Glutamatergic neuron (in vitro differentiated cells): Measurements from ENCODE around the gene P2RY2. TPM values are rescaled to one million over a fixed set of nuclear protein-coding genes. Genes with fewer than 3 reads are reported as not detected.

Source experiments
- DNase-seq: peaks from one replicate; pipeline ENCODE4 v3.0.0; 2022
- H3K27ac Mint-ChIP-seq: one replicate; pipeline ENCODE4 v1.8.0; 2020; ENCODE audit warnings: mild to moderate bottlenecking, mixed read lengths, inconsistent platforms; ENCODE audit not compliant: unreplicated experiment
- H3K27me3 Mint-ChIP-seq: one replicate; pipeline ENCODE4 v1.8.0; 2020; ENCODE audit warnings: mild to moderate bottlenecking, moderate library complexity, mixed read lengths, inconsistent platforms; ENCODE audit not compliant: unreplicated experiment
- H3K36me3 Mint-ChIP-seq: one replicate; pipeline ENCODE4 v1.8.0; 2020; ENCODE audit warnings: mild to moderate bottlenecking, mixed read lengths, inconsistent platforms; ENCODE audit not compliant: unreplicated experiment
- H3K4me1 Mint-ChIP-seq: one replicate; pipeline ENCODE4 v1.8.0; 2020; ENCODE audit warnings: mild to moderate bottlenecking, low read depth, mixed read lengths, inconsistent platforms; ENCODE audit not compliant: unreplicated experiment
- H3K4me3 Mint-ChIP-seq: one replicate; pipeline ENCODE4 v1.8.0; 2020; ENCODE audit warnings: mild to moderate bottlenecking, mixed read lengths, inconsistent platforms; ENCODE audit not compliant: unreplicated experiment
- H3K9me3 Mint-ChIP-seq: one replicate; pipeline ENCODE4 v1.8.0; 2020; ENCODE audit warnings: mild to moderate bottlenecking, moderate library complexity, mixed read lengths, inconsistent platforms; ENCODE audit not compliant: unreplicated experiment
- total RNA-seq: library from RNA; stranded (reverse); fragmentation: NEBNext Ultra II Directional; extraction: Animal tissue kit (Norgen Biotek cat#: 25700); gene quantifications from one replicate; pipeline ENCODE4 v1.2.1, GENCODE V29; 2021; ENCODE audit not compliant: unreplicated experiment
- TF ChIP-seq, protein P1 (sequence below): fragments of 200-600 bp; sonication (generic); IDR thresholded peaks from one replicate; pipeline ENCODE4 v1.5.0; 2021; ENCODE audit not compliant: partially characterized antibody, unreplicated experiment

The P2RY2 gene
- total RNA-seq, 1 donor from 2014 or later, result 0.69 TPM

DNA sequence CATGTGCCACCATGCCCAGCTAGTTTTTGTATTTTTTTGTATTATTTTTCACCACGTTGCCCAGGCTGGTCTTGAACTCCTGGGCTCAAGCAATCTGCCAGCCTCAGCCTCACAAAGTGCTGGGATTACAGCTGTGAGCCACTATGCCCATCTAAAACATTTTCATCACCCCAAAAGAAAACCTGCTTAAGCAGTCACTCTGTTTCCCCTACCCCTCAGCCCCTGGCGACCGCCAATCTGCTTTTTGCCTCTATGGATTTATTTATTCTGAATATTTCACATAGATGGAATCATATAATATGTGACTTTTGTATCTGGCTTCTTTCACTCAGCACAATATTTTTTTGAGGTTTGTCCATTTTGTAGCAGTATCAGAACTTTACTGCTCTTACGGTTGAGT, 18.6 kb upstream of the P2RY2 start:
- Mint-ChIP-seq H3K27ac (no peak overlapping the region), H3K4me1 (peaks cover 18% of the 10 kb centered on the region), H3K36me3 (no peaks in the 10 kb centered on the region), H3K9me3 (peaks cover 8% of the 10 kb centered on the region), H3K4me3 (no peak overlapping the region), H3K27me3 (peaks cover 5% of the 10 kb centered on the region)
- TF ChIP-seq, protein P1, sequence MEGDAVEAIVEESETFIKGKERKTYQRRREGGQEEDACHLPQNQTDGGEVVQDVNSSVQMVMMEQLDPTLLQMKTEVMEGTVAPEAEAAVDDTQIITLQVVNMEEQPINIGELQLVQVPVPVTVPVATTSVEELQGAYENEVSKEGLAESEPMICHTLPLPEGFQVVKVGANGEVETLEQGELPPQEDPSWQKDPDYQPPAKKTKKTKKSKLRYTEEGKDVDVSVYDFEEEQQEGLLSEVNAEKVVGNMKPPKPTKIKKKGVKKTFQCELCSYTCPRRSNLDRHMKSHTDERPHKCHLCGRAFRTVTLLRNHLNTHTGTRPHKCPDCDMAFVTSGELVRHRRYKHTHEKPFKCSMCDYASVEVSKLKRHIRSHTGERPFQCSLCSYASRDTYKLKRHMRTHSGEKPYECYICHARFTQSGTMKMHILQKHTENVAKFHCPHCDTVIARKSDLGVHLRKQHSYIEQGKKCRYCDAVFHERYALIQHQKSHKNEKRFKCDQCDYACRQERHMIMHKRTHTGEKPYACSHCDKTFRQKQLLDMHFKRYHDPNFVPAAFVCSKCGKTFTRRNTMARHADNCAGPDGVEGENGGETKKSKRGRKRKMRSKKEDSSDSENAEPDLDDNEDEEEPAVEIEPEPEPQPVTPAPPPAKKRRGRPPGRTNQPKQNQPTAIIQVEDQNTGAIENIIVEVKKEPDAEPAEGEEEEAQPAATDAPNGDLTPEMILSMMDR, result no peak
- DNase-seq, result no peak

DNA sequence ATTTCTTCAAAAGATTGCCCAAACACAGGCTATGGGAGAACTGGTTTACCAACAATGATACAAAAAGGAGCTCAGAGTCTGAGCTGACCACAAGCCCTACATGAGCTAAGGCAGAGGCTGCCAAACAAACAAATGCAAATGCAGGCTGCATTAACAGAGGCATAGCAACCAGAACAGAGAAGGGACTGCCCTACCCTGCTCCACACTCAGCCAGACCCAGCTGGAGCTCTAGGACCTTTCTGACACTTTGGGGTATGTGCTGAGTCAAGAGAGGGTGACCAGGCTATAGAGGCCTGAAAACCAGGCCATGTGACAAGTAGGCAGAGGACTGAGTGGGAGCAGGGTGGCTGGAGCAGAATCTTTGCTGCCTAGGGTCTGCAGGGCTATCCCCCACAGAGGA, 17.8 kb upstream of the P2RY2 start:
- H3K4me3 Mint-ChIP-seq, result peak overlapping the region; percentile 19
- peak; percentile 5 for DNase-seq
- no peak overlapping the region for H3K27ac Mint-ChIP-seq
- peaks cover 8% of the 10 kb centered on the region for H3K9me3 Mint-ChIP-seq
- no peaks in the 10 kb centered on the region for H3K36me3 Mint-ChIP-seq
- peaks cover 23% of the 10 kb centered on the region for H3K4me1 Mint-ChIP-seq
- TF ChIP-seq, protein P1, result no peak
- H3K27me3 Mint-ChIP-seq, result peaks cover 5% of the 10 kb centered on the region

DNA sequence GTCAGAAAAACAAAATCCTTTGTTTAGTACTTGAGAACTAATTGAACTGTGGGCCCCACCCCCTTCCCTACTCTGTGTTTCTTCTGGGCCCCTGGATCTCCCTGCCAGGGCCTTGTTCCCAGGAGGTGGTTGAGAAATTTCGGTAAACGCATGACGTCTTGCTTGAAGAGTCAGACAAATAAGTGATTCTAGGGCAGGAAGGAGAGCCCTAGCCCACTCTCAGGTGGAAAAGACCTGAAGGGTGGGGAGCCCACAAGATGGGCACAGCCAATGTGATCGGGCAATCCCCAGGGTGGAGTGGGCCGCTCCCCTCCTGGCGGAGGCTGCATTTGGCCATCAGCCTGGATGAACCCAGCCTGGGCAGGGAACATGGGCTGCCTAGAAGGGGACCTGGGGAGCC, 16.8 kb upstream of the P2RY2 start:
- peaks cover 13% of the 10 kb centered on the region for H3K27me3 Mint-ChIP-seq
- no peaks in the 10 kb centered on the region for H3K36me3 Mint-ChIP-seq
- H3K9me3 Mint-ChIP-seq, result peaks cover 16% of the 10 kb centered on the region
- TF ChIP-seq, protein P1, result no peak
- H3K27ac Mint-ChIP-seq, result no peak overlapping the region
- DNase-seq, result peak; percentile 9
- no peak overlapping the region for H3K4me3 Mint-ChIP-seq
- H3K4me1 Mint-ChIP-seq, result peaks cover 33% of the 10 kb centered on the region

DNA sequence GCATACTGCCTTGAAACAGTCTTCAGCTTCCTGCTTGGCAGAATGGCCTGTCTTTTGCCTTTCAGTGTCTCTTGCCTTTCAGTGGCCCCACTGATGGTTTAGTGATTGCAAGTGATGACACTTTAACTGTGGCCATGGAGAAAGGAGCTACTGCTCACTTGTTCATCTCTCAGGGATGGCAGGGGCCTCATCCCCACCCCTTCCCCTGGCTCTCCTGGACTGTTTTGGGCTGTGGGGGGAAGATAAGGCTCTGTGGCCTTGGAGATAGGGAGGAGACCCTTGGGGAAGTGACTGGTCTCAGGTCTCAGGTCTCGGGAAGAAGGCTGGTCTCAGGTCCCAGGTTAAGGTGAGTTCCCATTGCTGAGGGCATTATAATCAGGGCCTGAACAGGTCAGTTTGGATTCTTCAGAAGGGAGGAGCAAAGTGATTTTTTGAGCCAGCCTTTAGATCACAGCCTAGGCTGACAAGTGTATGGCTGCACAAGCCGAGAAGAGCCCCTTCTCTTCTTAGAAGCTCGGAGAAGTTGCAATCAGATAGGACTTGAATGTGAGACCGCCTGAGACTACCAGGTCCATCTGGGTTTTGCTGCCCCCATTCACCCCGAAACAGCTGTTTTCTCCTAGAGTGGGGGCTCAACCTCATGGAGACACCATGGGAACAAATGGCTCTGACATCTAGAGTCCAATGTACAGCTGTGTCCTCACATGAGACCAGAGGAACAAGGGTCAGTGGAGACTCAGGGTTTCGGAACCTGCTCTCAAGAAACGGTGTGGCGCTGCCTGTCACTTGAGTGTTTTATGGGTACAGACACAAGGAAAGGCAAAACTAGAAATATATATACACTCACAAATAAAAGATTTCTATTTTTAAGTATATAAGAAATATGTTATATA, 15.9 kb upstream of the P2RY2 start:
- Mint-ChIP-seq H3K27me3 (peaks cover 13% of the 10 kb centered on the region), H3K9me3 (peaks cover 16% of the 10 kb centered on the region), H3K4me1 (peaks cover 38% of the 10 kb centered on the region), H3K27ac (no peak overlapping the region), H3K36me3 (no peaks in the 10 kb centered on the region), H3K4me3 (no peak overlapping the region)
- TF ChIP-seq, protein P1, result no peak
- DNase-seq, result peak; percentile 3

DNA sequence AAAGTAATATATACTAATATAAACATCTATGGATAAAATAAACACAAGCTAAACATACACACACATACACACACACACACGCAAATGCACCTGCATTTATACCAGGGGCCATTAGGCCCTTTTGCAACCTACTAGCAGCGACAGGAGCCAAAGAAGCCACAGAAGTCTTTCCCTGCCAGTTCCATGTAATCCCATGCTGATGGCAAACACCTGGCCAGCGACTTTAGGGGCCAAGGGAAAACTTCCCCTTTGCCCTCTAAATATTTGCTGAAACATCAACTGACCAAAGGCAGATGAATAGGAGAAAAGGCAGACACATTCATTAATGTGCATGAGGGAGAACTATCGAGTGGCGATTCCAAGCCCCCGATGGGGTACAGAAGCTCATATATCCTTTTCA, 14.8 kb upstream of the P2RY2 start:
- TF ChIP-seq, protein P1, result no peak
- H3K4me1 Mint-ChIP-seq, result peaks cover 38% of the 10 kb centered on the region
- peak; percentile 1 for DNase-seq
- no peaks in the 10 kb centered on the region for H3K36me3 Mint-ChIP-seq
- H3K4me3 Mint-ChIP-seq, result no peak overlapping the region
- H3K27ac Mint-ChIP-seq, result peak overlapping the region; percentile 67
- H3K9me3 Mint-ChIP-seq, result peaks cover 17% of the 10 kb centered on the region
- peaks cover 13% of the 10 kb centered on the region for H3K27me3 Mint-ChIP-seq
